ENCODE results near the gene RBM28. TPM values are rescaled to one million over a fixed set of nuclear protein-coding genes. Genes with fewer than 3 reads are reported as not detected.

RBM28 gene
- total RNA-seq, 1 experiment from 2014 or later: 70.0 TPM

GRCh38 chr7:128321044-128321422 lies 22.7 kb downstream of the RBM28 start:
- WGBS (ENCODE audit: extremely low coverage, insufficient read length, low lambda C conversion rate): no CpG with 5 or more reads among the region's 5 CpGs
- H3K36me3 Mint-ChIP-seq (ENCODE audit: insufficient read depth in 1 of 3, low read depth in 3 of 3): peaks cover 43 to 88% (median 77%) of the 10 kb centered on the region in 3 experiments; a peak in 6 of 7 replicates
- H3K14ac ChIP-seq (ENCODE audit: insufficient read depth, low read length): no peak overlapping the region

More at GRCh38 chr7:128321044-128321422, 22.7 kb downstream of the RBM28 start:
- Mint-ChIP-seq H3K4me3 (no peak overlapping the region), H3K9me3 (no peaks in the 10 kb centered on the region), H3K4me1 (peaks cover 0 to 3% of the 10 kb centered on the region in 2 experiments; a peak in 1 of 4 replicates), H3K27ac (peak overlapping the region in 1 of 3 experiments; percentile 84; a peak in 3 of 7 replicates), H3K27me3 (ENCODE audit: low read depth) (no peaks in the 10 kb centered on the region)
- no peak overlapping the region for H3K18ac ChIP-seq (ENCODE audit: insufficient read length, low read depth, low read length)
- H3K4me1 ChIP-seq (ENCODE audit: insufficient read depth, low read length): no peaks in the 10 kb centered on the region
- no peak overlapping the region for H3K27ac ChIP-seq (ENCODE audit: insufficient read length, low read depth, low read length)
- H3K9ac ChIP-seq (ENCODE audit: extremely low read depth, insufficient read length, low read length): no peak overlapping the region
- H3K23me2 ChIP-seq (ENCODE audit: insufficient read length, low read depth, low read length, poor library complexity, severe bottlenecking): no peaks in the 10 kb centered on the region
- no peak overlapping the region for H4K8ac ChIP-seq (replicated peaks; ENCODE audit: insufficient read length, low read depth, low read length)
- no peak overlapping the region for H2BK12ac ChIP-seq (ENCODE audit: insufficient read length, low read depth, low read length)
- DNase-seq: no peak
- no peaks in the 10 kb centered on the region for H3K9me3 ChIP-seq (ENCODE audit: control insufficient read depth, low read depth, low read length)
- no peak overlapping the region for H3T11ph ChIP-seq (ENCODE audit: low read length)
- H2AK5ac ChIP-seq (ENCODE audit: insufficient read length, low read length): no peak overlapping the region
- TF ChIP-seq CTCF (conservative IDR thresholded peaks at IDR 0.05): no peak
- H4K5ac ChIP-seq (ENCODE audit: insufficient read length, low read depth, low read length): no peak overlapping the region
- H3K79me1 ChIP-seq (ENCODE audit: insufficient read depth, low read depth, low read length, poor library complexity, severe bottlenecking): peaks cover 2% of the 10 kb centered on the region
- H2BK5ac ChIP-seq (ENCODE audit: insufficient read length, low read length): no peak overlapping the region
- H2BK15ac ChIP-seq (ENCODE audit: low read depth, low read length): no peak overlapping the region
- H4K20me1 ChIP-seq (ENCODE audit: control insufficient read depth, insufficient read depth, insufficient read length): no peaks in the 10 kb centered on the region
- H2BK120ac ChIP-seq (ENCODE audit: low read depth, low read length, poor library complexity, severe bottlenecking): no peak overlapping the region
- H3K23ac ChIP-seq (ENCODE audit: insufficient read length, low read depth, low read length): no peak overlapping the region
- H2AFZ ChIP-seq (ENCODE audit: low read length): no peak overlapping the region
- H2BK20ac ChIP-seq (ENCODE audit: low read depth, low read length, poor library complexity, severe bottlenecking): no peak overlapping the region
- no peaks in the 10 kb centered on the region for H3K79me2 ChIP-seq (ENCODE audit: insufficient read depth, low read length)
- no peak overlapping the region for H4K91ac ChIP-seq (ENCODE audit: insufficient read length, low read depth, low read length)
- H3K4me2 ChIP-seq (ENCODE audit: insufficient read depth, insufficient read length, low read length): no peak overlapping the region
- no peak overlapping the region for H3K4ac ChIP-seq (ENCODE audit: low read depth, low read length)
- no peak overlapping the region for H3K56ac ChIP-seq (ENCODE audit: insufficient read length, low read depth, low read length)
- H3K27me3 ChIP-seq (ENCODE audit: insufficient read depth, low read length): no peaks in the 10 kb centered on the region
